ENCODE measurements around the gene MADCAM1.
A peak's percentile ranks its signal among the peaks of the same experiment; 100 is the strongest.

Gene MADCAM1

DNA sequence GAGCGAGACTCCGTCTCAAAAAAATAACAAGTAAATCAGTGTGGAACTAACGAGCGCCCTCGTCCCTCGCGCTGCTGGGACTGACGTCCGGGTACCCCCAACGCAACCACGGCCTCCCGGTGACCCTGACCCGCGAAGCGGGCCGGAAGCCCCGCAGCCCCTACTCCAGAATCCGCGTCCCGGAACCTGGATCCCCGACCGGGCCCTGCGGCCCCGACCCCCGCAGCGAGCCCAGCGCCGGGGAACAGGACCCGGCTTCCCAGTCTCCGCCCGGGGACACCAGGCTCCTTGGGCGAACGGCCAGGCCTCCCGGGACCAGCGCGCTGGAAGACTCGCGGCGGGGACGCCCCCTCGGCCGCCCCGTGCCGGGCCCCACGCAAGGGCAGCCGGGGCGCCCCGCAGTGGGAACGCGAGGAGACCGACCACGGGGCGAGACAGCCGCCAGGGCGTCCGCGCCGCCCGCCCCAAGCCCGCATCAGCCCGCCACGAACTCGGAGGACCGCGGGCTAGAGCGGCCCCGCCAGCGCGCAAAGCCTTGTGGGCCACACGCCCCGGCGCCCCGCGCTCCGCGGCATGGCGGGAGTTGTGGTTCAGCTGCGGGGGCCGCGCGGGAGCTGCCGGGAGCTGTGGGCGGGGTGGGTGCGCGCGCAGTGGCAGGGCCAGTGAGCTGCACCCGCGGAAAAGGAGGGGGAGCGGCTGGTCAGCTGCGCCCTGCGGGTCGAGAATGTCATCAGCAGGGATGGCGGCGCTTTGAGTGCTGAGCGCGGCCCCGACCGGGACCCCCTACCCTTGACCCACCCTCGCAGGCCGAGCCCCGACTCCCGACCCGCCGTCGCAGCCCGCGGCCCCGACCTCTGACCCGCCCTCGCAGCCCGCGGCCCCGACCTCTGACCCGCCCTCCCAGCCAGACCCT, 7.5 kb upstream of the MADCAM1 start:
- DNase-seq, result peak; percentile 96

DNA sequence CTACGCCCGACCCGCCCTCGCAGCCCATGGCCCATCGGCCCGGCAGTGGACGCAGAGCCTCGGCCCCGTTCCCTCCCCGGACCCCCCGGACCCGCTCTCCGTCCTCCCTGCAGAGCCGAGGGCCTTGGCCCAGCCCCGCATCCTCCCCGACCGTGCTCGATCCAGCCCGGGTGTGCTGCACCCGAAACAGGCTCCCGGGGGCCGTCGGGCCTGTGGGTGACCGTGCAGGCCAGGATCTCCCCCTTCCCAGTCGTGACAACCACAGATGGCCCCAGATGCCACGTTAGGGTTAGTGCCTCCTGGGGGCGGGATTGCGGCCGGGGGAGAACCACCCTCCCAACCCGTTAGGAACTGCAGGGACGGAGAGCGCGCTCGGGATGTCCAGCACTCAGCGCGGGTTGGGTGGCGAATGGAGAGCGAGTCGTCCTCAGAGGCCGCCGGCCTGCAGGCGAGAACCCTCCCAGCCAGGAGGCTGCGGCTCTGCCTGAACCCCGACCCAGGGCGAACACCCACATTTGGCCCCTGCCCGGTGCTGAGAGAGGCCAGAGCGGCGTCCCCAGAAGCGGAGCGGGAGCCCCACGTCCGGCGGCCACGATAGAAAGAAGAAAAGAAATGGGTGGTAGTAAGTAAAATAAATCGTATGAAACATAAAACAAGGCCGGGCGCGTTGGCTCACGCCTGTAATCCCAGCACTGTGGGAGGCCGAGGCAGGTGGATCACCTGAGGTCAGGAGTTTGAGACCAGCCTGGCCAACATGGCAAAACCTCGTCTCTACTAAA, 6.7 kb upstream of the MADCAM1 start:
- DNase-seq, result peak; percentile 76

DNA sequence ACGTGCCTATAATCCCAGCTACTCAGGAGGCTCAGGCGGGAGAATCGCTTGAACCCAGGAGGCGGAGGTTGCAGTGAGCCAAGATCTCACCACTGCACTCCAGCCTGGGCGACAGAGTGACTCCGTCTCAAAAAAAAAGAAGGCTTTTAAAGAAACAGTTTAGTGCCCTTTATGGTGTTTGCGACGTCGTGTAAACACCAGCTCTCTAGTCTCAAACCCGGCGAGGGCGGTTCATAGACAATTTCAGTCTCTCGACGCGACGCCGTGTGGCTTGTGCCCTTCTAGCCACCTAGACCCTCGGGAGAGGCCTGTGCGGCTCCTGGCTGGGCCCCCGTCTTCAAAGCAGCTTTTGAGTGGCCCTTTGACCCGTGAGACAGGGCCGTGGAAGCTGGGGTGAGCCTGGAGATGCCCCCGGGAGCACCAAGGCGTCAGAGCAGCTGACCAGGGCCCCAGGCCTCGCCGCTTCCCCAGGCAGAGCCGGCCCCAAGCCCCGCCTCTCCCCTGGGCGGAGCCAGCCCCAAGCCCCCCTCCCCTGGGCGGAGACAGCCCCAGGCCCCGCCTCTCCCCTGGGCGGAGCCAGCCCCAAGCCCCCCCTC, 5.0 kb upstream of the MADCAM1 start:
- DNase-seq, result peak; percentile 52

DNA sequence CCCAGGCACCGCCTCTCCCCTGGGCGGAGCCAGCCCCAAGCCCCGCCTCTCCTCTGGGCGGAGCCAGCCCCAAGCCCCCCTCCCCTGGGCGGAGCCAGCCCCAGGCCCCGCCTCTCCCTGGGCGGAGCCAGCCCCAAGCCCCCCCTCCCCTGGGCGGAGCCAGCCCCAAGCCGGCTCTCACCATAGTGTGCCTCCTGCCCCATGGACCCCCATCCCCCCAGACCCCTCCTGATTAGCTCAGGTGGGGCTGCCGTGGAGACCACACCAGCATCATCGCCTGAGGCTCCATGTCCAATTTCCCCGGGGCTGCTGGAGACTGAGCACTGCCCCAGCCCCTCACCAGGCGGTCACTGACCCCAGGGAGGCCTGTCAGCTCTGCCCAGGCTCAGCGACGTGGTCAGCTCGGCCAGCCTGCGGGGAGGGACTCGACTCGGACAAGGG, 4.2 kb upstream of the MADCAM1 start:
- peak; percentile 55 for DNase-seq

DNA sequence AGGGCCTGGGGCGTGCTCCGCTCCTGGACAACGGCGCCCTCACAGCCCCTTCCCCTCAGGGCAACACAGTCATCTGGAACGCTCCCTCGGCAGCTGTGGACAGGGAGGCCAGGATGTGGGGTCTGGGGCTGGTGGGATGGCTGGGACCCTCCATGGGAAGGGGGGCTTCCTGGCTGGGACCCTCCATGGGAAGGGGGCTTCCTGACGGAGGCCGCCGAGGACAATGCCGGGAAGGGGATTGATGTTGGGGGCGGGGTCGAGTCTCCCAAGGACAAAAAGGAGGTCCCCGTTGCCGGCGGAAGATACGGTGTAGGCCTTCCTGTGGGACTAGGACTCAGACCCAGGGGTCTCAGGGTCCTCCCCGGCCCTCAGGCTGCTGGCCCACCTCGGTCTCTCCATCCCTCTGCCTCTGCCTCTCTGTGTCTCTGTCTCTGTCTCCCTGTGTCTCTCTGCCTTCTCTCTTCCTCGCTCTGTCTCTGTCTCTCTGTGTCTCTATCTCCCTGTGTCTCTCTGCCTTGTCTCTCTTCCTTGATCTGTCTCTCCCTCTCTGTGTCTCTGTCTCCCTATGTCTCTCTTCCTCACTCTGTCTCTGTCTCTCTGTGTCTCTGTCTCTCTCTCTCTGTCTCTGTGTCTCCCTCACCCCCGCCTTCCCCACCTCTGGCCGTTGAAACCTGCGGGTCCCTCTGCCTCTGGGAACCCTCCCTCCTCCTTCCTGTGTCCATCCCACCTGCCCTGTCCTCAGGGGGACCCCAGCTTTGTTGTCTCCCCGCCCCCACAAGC, 2.7 kb upstream of the MADCAM1 start:
- DNase-seq, result peak; percentile 48

DNA sequence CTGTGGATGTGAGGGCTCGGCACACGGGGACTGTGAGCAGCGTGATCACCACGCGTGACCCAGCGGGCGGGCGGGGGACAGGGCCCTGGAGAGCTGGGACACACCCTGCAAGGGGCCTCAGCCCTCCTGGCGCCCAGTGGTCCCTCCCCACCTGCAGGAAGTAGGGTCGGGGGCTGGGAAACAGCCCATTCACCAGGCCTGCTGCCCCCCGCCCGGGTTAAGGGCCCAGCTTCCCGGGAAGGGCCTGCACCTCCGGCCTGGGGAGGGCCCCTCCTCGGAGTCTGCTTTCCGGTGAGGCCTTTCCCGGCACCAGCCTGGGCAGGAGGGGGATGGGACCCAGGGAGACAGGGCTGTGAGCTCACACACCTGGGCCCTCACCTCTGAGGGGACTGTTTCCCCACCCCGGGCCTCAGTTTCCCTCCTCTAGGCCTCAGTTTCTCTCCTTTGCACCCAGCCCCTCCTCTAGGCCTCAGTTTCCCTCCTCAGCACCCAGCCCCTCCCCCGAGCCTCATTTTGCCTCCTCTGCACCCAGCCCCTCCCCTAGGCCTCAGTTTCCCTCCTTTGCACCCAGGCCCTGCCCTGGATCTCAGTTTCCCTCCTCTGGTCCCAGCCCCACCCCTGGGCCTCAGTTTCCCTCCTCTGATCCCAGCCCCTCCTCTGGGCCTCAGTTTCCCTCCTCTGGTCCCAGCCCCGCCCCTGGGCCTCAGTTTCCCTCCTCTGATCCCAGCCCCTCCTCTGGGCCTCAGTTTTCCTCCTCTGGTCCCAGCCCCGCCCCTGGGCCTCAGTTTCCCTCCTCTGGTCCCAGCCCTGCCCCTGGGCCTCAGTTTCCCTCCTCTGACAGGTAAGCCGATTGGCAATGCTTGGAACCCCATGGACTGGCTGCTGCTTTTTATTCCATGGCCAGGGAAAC, 1.9 kb upstream of the MADCAM1 start:
- peak; percentile 53 for DNase-seq

DNA sequence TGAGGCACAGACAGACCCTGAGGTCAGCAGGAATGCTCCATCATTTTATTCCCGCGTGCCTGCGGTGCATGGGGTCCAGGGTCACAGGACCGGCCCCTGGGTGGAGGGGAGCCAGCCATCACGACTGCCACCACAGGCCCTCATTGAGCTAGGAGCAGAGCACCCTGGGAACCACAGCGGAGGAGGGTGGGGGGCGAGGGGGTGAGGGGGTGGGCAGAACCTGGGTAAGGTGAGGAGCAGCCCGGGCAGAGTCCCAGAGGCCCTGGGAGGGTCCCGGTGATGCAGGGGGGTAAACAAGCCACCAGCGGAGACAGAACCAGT, 1.2 kb upstream of the MADCAM1 start:
- DNase-seq, result no peak

DNA sequence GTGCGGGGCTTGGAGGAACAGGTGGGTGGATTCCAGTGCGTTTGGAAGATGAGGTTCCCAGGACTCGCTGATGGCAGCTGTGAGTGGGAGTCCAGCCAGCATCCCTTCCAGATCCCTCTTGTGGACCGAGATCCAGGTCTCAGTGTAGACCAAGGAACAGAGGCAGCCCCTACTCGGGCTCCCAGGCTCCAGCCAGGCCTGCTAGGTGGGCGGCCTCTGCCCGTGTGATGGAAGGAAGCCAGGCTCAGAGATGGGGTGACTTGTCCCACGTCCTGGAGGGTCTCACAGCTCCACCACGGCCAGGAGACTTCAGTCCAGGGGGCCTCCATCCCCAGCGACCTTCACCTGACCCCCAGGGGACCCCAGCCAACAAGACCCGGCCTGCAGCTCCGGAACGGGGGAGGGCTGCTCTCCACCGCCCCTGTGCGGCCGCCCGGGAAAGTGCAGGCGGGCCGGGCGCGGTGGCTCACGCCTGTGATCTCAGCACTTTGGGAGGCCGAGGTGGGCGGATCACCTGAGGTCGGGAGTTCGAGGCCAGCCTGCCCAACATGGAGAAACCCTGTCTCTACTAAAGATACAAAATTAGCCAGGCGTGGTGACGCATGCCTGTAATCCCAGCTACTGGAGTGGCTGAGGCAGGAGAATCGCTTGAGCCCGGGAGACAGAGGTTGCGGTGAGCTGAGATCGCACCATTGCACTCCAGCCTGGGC, 729 bp upstream of the MADCAM1 start:
- peak; percentile 82 for DNase-seq

DNA sequence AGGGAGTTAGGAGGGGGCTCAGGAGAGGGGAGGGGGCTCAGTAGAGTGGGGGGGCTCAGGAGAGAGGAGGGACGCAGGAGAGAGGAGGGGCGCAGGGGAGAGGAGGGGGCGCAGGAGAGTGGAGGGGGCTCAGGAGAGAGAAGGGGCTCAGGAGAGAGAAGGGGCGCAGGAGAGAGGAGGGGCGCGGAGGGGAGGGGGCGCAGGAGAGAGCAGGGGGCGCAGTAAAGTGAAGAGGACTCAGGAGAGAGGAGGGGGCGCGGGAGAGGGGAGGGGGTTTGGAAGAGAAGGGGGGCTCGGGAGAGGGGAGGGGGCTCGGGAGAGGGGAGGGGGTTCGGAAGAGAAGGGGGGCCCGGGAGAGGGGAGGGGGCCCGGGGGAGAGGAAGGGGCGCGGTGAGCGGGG, 700 bp downstream of the MADCAM1 start:
- no peak for DNase-seq

DNA sequence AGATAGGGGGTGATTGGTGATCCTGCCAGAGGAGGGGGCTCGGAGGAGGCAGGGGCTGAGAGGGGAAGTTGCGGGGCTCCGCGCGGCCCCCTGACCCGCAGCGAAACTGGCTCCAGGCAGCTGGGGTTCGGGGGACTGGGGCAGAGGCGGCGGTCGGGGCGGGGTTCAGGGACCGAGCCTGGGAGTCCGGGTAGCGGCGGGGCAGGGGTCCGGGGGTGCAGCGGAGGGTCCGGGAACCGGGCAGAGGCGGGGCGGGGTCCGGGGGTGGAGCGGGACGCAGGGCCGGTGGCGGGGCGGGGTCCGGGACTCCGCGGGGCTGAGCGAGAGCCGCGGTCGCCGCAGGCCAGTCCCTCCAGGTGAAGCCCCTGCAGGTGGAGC, 1.2 kb downstream of the MADCAM1 start:
- DNase-seq, result no peak

DNA sequence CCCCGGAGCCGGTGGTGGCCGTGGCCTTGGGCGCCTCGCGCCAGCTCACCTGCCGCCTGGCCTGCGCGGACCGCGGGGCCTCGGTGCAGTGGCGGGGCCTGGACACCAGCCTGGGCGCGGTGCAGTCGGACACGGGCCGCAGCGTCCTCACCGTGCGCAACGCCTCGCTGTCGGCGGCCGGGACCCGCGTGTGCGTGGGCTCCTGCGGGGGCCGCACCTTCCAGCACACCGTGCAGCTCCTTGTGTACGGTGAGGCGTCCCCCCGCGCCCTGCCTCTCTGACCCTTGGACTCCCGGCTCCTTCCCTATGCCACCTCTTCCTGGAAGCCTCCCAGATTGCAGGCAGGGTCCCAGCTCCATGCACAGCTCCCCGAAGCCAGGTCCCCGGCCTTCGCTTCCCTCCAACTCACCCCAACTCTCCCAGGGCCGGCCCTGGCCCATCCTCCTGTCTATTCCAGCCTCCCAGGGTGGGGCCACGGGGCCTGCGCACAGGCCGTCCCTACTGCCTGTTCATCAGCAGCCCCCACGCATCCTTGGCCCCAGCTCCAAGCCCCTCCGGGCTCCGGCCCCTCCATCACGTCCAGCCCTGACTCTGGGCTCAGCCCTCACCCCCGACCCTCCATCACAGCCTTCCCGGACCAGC, 1.7 kb downstream of the MADCAM1 start:
- peak; percentile 64 for DNase-seq

DNA sequence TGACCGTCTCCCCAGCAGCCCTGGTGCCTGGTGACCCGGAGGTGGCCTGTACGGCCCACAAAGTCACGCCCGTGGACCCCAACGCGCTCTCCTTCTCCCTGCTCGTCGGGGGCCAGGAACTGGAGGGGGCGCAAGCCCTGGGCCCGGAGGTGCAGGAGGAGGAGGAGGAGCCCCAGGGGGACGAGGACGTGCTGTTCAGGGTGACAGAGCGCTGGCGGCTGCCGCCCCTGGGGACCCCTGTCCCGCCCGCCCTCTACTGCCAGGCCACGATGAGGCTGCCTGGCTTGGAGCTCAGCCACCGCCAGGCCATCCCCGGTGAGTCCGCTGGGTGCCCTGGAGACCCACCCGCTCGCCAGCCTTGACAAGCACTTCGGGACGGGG, 2.2 kb downstream of the MADCAM1 start:
- DNase-seq, result peak; percentile 51

DNA sequence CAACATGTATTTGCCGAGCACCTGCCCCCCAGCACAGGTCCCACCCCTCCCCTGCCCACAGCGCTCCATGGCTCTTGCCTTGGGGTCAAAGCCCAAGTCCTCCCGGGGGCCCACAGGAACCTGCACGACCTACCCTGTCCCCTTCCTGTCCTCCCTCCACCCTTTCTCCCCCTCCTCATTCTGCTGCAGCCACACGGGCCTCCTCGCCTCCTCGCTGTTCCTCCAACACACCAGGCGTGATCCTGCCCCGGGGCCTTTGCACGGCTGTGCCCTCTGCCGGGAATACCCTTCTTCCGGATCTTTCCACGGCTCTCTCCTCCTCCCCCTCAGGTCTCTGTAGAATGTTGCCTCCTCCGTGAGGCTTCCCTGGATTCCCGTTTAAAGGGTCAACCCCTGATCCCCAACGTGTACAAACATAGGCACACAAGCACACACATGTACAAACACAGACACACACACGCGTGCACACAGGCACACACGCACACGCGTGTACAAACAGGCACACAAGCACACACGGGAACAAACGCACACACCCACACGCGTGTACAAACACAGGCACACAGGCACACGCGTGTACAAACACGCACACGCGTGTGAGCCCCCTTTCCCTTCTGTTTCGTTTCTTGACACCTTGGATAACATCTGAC, 2.8 kb downstream of the MADCAM1 start:
- peak; percentile 49 for DNase-seq

DNA sequence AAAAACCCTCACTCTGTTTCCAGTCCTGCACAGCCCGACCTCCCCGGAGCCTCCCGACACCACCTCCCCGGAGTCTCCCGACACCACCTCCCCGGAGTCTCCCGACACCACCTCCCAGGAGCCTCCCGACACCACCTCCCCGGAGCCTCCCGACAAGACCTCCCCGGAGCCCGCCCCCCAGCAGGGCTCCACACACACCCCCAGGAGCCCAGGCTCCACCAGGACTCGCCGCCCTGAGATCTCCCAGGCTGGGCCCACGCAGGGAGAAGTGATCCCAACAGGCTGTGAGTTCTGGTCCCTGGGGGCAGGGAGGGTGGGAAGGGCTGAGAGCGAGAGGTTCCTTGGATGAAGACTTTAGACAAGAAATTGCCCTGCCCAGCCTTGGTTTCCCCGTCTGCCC, 5.4 kb downstream of the MADCAM1 start:
- DNase-seq, result peak; percentile 48

DNA sequence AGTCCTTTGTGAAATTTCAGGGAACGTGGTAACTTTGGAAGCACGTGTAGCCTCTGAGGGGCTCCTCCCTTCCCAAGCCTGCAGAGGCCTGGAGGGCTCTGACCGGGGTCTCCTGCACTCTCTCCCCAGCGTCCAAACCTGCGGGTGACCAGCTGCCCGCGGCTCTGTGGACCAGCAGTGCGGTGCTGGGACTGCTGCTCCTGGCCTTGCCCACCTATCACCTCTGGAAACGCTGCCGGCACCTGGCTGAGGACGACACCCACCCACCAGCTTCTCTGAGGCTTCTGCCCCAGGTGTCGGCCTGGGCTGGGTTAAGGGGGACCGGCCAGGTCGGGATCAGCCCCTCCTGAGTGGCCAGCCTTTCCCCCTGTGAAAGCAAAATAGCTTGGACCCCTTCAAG, 8.3 kb downstream of the MADCAM1 start:
- peak; percentile 47 for DNase-seq

DNA sequence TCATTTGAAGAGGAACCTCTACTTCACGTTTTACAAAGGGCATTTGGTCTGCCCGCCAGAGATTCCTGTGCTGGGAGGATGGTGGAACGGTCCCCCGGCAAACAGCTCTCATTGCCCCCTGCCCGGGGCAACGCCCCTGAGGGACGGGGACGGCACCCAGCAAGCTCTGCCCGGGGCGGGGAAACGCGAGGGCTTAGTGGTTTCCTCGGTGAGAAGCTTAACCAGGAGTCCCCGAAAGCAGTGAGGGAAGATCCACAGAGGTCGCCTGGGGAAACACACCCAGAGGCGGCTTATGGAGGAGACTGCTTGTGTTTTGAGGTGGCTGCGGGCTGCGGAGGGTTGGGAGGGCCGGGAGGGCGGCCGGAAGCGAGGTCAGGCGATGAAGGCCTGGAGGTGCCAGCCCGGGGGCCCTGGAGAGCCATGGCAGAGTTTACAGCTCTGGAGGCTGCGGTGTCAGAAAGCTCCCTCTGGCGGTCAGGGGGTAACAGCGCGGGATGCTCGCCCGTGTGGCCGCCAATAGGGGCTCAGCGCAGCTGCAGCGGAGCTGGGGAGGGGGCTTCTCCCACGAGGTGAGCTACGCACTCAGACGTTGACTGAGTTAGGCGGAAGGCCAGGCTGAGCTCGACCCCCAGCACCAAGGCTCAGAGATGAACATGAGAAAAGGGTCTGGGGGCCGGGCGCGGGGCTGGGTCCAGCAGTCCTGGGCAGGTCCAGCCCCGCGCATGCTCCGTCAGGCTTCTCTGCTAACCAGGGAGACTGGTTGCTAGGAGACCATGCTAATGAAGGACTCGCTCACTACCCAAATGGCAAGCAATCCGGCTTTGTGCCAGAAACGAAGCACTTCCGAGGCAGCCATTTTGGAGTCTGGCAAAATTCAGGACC, 10.4 kb downstream of the MADCAM1 start:
- peak; percentile 96 for DNase-seq

DNA sequence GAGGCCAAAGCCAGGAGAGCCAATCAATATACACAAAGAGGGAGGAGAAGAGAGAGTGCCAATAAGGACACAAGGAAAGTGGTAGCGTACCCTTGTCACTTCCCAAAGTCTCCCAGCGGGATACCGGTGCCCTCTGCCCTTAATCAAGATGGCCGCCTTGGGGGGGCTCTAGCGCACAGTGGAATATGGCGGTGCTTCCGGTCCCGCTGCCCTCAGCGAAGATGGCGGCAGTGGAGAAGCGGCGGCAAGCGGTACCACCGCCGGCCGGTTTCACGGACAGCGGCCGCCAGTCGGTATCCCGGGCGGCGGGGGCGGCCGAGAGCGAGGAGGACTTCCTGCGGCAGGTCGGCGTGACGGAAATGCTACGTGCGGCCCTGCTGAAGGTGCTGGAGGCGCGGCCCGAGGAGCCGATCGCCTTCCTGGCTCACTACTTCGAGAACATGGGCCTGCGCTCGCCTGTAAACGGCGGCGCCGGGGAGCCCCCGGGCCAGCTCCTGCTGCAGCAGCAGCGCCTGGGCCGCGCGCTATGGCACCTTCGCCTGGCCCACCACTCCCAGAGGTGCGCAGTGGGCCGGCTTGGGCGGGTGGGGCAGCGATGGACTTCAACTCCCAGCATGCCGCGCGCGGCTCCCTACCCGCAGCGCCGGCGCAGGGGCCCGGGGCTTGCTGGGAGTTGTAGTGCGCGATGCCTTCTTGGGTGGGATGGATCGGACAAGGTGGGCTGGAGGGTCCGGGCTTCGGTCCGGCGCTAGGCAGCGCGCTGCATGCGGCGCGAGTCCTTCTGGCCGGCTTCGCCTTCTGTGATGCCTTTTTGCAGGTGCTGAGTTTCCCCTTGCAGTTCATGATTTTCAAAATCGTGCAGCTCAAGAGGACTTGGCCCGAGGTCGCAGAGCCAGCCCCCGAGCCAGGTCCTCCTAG, 11.3 kb downstream of the MADCAM1 start, which contains the start of gene TPGS1:
TSS of gene TPGS1 (plus strand) at position 212 of the 918 bp plus-strand sequence. CDS start at position 222, 10 bp downstream.
- peak; percentile 99 for DNase-seq

Measured in islet precursor cell (in vitro differentiated cells).